IPS-18a (cell line): ENCODE measurements around the gene SMIM28.

Experiments used
- H3K27ac ChIP-seq: one replicate; pipeline ENCODE4 v1.5.1; 2013; ENCODE audit warnings: low read length
- H3K27me3 ChIP-seq: one replicate; pipeline ENCODE4 v1.6.1; 2013; ENCODE audit warnings: mild to moderate bottlenecking, low read length; ENCODE audit not compliant: control insufficient read depth, insufficient read depth
- H3K36me3 ChIP-seq: one replicate; pipeline ENCODE4 v1.6.1; 2013; ENCODE audit warnings: low read depth, low read length; ENCODE audit not compliant: control insufficient read depth
- H3K4me1 ChIP-seq: one replicate; pipeline ENCODE4 v1.6.1; 2013; ENCODE audit warnings: low read depth, low read length; ENCODE audit not compliant: control insufficient read depth
- H3K4me3 ChIP-seq: one replicate; pipeline ENCODE4 v1.5.1; 2013; ENCODE audit warnings: low read length
- H3K9ac ChIP-seq: one replicate; pipeline ENCODE4 v1.6.1; 2013; ENCODE audit warnings: mild to moderate bottlenecking, low read length, moderate library complexity
- H3K9me3 ChIP-seq: one replicate; pipeline ENCODE4 v1.6.1; 2013; ENCODE audit warnings: low read depth, low read length; ENCODE audit not compliant: control insufficient read depth

Gene SMIM28

GRCh38 chr6:138410972-138411880 lies 33.5 kb downstream of the SMIM28 start:
- Histone ChIP-seq H3K27ac (no peak overlapping the region), H3K36me3 (peaks cover 63% of the 10 kb centered on the region), H3K4me1 (no peaks in the 10 kb centered on the region)

GRCh38 chr6:138415125-138415524 lies 37.4 kb downstream of the SMIM28 start:
- H3K36me3 ChIP-seq: peaks cover 31% of the 10 kb centered on the region
- H3K4me1 ChIP-seq: no peaks in the 10 kb centered on the region
- H3K9me3 ChIP-seq: no peaks in the 10 kb centered on the region
- no peak overlapping the region for H3K9ac ChIP-seq
- no peak overlapping the region for H3K4me3 ChIP-seq
- H3K27ac ChIP-seq: no peak overlapping the region
- no peaks in the 10 kb centered on the region for H3K27me3 ChIP-seq

More at GRCh38 chr6:138410972-138411880, 33.5 kb downstream of the SMIM28 start:
- Histone ChIP-seq H3K4me3 (no peak overlapping the region), H3K9me3 (no peaks in the 10 kb centered on the region), H3K27me3 (no peaks in the 10 kb centered on the region), H3K9ac (no peak overlapping the region)

GRCh38 chr6:138416206-138416605 lies 38.5 kb downstream of the SMIM28 start:
- H3K9ac ChIP-seq: no peak overlapping the region
- no peaks in the 10 kb centered on the region for H3K4me1 ChIP-seq
- no peak overlapping the region for H3K4me3 ChIP-seq
- H3K27ac ChIP-seq: no peak overlapping the region
- H3K36me3 ChIP-seq: peaks cover 22% of the 10 kb centered on the region
- no peaks in the 10 kb centered on the region for H3K9me3 ChIP-seq
- no peaks in the 10 kb centered on the region for H3K27me3 ChIP-seq

DNA sequence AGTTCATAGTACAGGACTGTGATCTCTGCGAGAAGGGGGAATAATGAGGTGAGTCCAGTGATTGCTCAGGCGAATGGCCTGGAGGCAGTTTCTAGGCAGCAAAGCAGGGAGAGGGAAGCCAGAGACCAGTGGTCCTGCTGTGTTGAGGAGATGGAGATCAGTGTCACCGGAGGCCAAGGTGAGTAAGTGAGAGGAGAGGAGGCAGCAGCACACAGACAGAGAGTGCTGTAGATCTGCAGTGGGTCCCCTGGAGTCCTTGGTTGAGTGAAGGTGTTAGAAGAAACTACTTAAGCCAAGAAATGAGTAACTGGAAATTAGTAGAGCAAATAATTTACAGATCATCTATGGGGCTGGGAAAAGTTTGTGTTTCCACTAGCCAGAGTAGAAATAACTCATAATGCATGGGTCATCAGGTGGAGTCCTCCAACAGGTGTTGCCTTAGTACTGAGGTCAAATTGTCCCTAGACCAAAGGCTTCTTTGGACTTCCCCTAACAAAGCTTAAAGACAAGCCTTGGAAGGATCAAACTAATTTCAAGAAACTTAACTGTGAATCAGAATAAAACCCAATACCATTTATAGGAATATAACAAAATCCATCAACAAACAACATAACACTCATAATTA lies 39.9 kb downstream of the SMIM28 start:
- H3K4me1 ChIP-seq: no peaks in the 10 kb centered on the region
- H3K27me3 ChIP-seq: no peaks in the 10 kb centered on the region
- H3K9ac ChIP-seq: no peak overlapping the region
- no peak overlapping the region for H3K4me3 ChIP-seq
- H3K27ac ChIP-seq: no peak overlapping the region
- H3K9me3 ChIP-seq: no peaks in the 10 kb centered on the region
- peaks cover 13% of the 10 kb centered on the region for H3K36me3 ChIP-seq

- H3K9me3 ChIP-seq: no peaks in the 10 kb centered on the region
- H3K4me3 ChIP-seq: no peak overlapping the region
- H3K27me3 ChIP-seq: no peaks in the 10 kb centered on the region
- H3K9ac ChIP-seq: no peak overlapping the region
- H3K4me1 ChIP-seq: no peaks in the 10 kb centered on the region
- H3K36me3 ChIP-seq: peaks cover 7% of the 10 kb centered on the region
- H3K27ac ChIP-seq: no peak overlapping the region
These were observed 40.5 kb downstream of the SMIM28 start for GRCh38 chr6:138418118-138418742.

DNA sequence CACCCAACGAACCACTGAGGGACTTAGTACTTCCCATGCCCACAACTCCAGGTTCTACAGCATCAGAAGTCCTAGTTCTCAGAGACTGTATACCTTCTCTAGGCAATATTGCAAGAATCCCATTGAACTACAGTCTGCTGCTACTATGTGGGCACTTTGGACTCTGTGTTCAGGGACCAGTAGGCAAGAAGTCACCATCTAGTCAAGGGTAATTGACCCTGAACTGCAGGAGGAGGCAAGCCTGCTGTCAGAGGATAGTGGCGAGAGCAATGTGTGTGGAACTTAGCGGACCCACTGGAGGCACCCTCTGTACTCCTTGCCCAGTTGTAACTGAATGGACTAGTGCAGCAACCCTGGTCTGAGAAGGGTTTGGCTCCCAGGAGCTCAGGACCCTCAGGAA lies 42.1 kb downstream of the SMIM28 start:
- peaks cover 3% of the 10 kb centered on the region for H3K36me3 ChIP-seq
- no peak overlapping the region for H3K9ac ChIP-seq
- H3K27ac ChIP-seq: no peak overlapping the region
- H3K27me3 ChIP-seq: no peaks in the 10 kb centered on the region
- H3K4me1 ChIP-seq: no peaks in the 10 kb centered on the region
- H3K9me3 ChIP-seq: no peaks in the 10 kb centered on the region
- no peak overlapping the region for H3K4me3 ChIP-seq

DNA sequence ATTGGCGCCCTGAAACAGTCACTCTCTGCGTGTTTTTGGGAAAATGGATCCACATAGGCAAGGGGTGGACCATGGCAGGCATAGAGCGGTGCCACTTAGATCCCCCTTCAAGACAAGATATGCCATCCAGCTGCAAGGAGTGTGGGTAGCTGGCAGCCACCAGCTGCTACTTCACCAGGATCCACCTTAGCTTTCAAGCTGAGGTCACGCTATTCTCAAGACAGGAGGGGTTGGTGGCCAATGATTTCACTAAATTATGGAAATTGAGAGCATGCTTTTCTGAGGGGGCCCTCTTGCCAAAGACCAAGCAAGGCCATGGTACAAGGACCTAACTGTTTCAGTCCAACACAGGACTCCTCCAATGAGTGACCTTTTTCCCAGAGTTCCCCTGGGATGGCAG lies 42.7 kb downstream of the SMIM28 start:
- Histone ChIP-seq H3K27me3 (no peaks in the 10 kb centered on the region), H3K4me1 (no peaks in the 10 kb centered on the region), H3K36me3 (peaks cover 3% of the 10 kb centered on the region), H3K4me3 (no peak overlapping the region), H3K27ac (no peak overlapping the region), H3K9me3 (no peaks in the 10 kb centered on the region), H3K9ac (no peak overlapping the region)

- Histone ChIP-seq H3K4me3 (no peak overlapping the region), H3K9me3 (no peaks in the 10 kb centered on the region), H3K9ac (no peak overlapping the region), H3K27ac (no peak overlapping the region), H3K4me1 (no peaks in the 10 kb centered on the region), H3K27me3 (no peaks in the 10 kb centered on the region), H3K36me3 (peaks cover 3% of the 10 kb centered on the region)
These were observed 43.4 kb downstream of the SMIM28 start for GRCh38 chr6:138421089-138421488.

DNA sequence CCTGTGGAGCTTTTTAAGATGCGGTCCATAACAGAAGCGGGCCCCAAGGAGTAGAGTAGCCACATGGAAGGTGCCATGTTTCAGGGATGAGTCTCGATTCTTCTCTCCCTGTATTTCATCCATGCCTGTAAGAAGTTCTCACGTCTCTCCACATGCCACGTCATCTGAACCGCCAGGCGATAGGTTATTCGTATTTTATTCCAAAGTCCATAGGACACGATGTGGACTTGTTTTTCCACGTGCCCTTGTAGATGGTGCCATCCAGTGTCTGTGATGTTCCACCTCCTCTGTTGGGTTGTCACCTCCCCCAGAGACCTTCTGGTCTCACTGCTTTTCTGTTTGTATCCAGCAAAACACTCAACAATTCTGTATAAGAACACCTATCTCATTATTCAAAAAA lies 43.9 kb downstream of the SMIM28 start:
- Histone ChIP-seq H3K27me3 (no peaks in the 10 kb centered on the region), H3K9ac (no peak overlapping the region), H3K36me3 (peaks cover 8% of the 10 kb centered on the region), H3K27ac (no peak overlapping the region), H3K9me3 (no peaks in the 10 kb centered on the region), H3K4me3 (no peak overlapping the region), H3K4me1 (no peaks in the 10 kb centered on the region)

GRCh38 chr6:138422861-138423260 lies 45.2 kb downstream of the SMIM28 start:
- no peaks in the 10 kb centered on the region for H3K27me3 ChIP-seq
- no peak overlapping the region for H3K27ac ChIP-seq
- no peaks in the 10 kb centered on the region for H3K4me1 ChIP-seq
- H3K36me3 ChIP-seq: peaks cover 8% of the 10 kb centered on the region
- H3K9me3 ChIP-seq: no peaks in the 10 kb centered on the region
- no peak overlapping the region for H3K9ac ChIP-seq
- H3K4me3 ChIP-seq: no peak overlapping the region

- no peaks in the 10 kb centered on the region for H3K4me1 ChIP-seq
- H3K27me3 ChIP-seq: no peaks in the 10 kb centered on the region
- H3K27ac ChIP-seq: no peak overlapping the region
- no peak overlapping the region for H3K9ac ChIP-seq
- H3K9me3 ChIP-seq: no peaks in the 10 kb centered on the region
- H3K4me3 ChIP-seq: no peak overlapping the region
- peaks cover 8% of the 10 kb centered on the region for H3K36me3 ChIP-seq
These were observed 46.5 kb downstream of the SMIM28 start for GRCh38 chr6:138424004-138424904.
